ENCODE results near the gene MAGEA8.
"Not testable (repeated sequence)": the region's sequence is repeated elsewhere in the genome, so short reads cannot be mapped to it uniquely, and the experiment has no call there.

DNA sequence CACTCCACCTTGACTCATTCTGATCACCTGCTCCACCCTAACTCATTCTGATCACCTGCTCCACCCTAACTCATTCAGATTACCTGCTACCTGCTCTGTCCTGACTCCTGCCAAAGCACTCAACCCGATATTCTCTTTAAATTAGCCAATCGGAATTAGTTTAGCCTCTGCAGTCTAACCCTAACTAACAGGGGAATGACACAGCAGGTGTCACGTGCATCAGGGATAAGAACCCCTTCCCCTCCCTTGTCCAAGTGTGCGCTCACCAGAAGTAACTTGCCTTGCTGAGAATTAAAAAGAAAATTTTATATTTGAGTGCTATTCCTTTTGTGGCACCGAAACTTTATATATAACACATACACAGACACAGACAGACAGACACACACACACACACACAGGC lies 44.3 kb upstream of the MAGEA8 start:
- TF ChIP-seq CTCF (conservative IDR thresholded peaks at IDR 0.05; ENCODE audit: low read depth in 2 of 2); ZNF462 (CRISPR knock-in tag; IDR thresholded peaks at IDR 0.05); EZH2 (IDR thresholded peaks at IDR 0.05; ENCODE audit: low read depth, unreplicated experiment): not testable (repeated sequence)

Data from GM23338 (cell line).